Measurements from ENCODE around the gene TMEM150C. TPM values are rescaled to one million over a fixed set of nuclear protein-coding genes. Genes with fewer than 3 reads are reported as not detected.

The TMEM150C gene
- total and polyA plus RNA-seq, 2 donors (not counting 1 experiment from before 2014, with no cell fraction given) = 0.24 to 1.2 TPM

DNA sequence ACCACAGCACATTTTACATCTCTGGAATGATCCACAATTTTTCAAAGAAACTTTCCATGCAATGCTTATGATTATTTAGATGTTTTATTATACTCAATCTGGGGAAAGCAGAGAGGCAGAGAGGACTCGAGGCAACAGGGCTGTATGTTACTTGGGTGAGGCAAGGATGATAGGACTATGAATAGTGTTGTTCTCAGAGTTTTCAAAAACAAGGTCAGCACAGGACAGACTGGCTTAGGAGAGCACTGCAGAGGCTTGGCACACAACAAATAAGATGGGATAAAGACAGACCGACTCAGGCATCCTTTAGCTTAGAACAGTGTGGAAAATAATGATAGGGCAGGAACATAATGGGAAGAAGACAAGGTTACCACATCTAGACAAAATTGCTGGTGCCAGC, 65.4 kb downstream of the TMEM150C start:
- no peak for TF ChIP-seq EZH2 (IDR thresholded peaks at IDR 0.05; ENCODE audit: low read length, missing control alignments)
- TF ChIP-seq, protein P1, sequence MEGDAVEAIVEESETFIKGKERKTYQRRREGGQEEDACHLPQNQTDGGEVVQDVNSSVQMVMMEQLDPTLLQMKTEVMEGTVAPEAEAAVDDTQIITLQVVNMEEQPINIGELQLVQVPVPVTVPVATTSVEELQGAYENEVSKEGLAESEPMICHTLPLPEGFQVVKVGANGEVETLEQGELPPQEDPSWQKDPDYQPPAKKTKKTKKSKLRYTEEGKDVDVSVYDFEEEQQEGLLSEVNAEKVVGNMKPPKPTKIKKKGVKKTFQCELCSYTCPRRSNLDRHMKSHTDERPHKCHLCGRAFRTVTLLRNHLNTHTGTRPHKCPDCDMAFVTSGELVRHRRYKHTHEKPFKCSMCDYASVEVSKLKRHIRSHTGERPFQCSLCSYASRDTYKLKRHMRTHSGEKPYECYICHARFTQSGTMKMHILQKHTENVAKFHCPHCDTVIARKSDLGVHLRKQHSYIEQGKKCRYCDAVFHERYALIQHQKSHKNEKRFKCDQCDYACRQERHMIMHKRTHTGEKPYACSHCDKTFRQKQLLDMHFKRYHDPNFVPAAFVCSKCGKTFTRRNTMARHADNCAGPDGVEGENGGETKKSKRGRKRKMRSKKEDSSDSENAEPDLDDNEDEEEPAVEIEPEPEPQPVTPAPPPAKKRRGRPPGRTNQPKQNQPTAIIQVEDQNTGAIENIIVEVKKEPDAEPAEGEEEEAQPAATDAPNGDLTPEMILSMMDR (conservative IDR thresholded peaks at IDR 0.05 in 1 of 2, IDR thresholded peaks at IDR 0.05 in 1 of 2; ENCODE audit: low read depth in 1 of 2, low read length in 2 of 2) = no peak
- no peaks in the 10 kb centered on the region for H3K9me3 ChIP-seq (ENCODE audit: control insufficient read depth, insufficient read depth, low read depth, low read length)
- H3K27ac ChIP-seq (ENCODE audit: insufficient read depth, low read length) = no peak overlapping the region
- H3K79me2 ChIP-seq (ENCODE audit: control insufficient read depth, insufficient read depth, low read length) = no peaks in the 10 kb centered on the region
- no peak overlapping the region for H2AFZ ChIP-seq (ENCODE audit: low read length)
- no peak overlapping the region for H3K4me2 ChIP-seq (ENCODE audit: extremely low read depth, insufficient read depth, low read length)
- H3K9ac ChIP-seq (ENCODE audit: insufficient read depth, low read length) = no peak overlapping the region
- H3K36me3 ChIP-seq (ENCODE audit: control insufficient read depth, insufficient read depth, low read length) = no peaks in the 10 kb centered on the region
- H3K4me3 ChIP-seq (replicated peaks in 1 of 4; ENCODE audit: control extremely low read depth in 1 of 4, insufficient read depth in 1 of 4, low read depth in 3 of 4, low read length in 4 of 4) = no peak overlapping the region
- no peak for DNase-seq (ENCODE audit: low read depth in 2 of 2)
- H4K20me1 ChIP-seq (ENCODE audit: control insufficient read depth, extremely low read depth, insufficient read depth, low read length) = no peaks in the 10 kb centered on the region
- H3K4me1 ChIP-seq (ENCODE audit: control insufficient read depth, extremely low read depth, insufficient read depth, low read length) = no peaks in the 10 kb centered on the region
- H3K27me3 ChIP-seq (ENCODE audit: control insufficient read depth, insufficient read depth, low read length) = no peaks in the 10 kb centered on the region

DNA sequence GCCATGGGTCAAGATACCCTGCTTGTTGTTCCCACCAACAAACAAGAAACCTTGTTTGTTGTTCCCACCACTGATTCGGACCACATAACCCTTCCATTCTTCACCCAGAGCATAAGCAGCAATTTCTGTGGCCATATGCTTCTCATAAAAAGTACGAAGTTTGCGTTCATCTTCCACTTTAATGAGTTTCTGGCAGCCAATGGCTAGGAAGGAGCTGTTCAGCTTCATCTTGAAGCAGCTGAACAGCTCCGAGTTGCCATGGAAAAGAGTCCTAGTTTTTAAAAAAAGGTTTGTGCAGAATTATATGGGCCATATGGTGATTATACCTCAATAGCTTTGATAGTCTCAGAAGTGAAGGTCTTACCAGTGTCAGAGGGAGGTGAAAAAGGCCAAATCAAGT, 66.1 kb downstream of the TMEM150C start:
- H3K9me3 ChIP-seq (ENCODE audit: control insufficient read depth, insufficient read depth, low read depth, low read length) = no peaks in the 10 kb centered on the region
- no peak overlapping the region for H3K27ac ChIP-seq (ENCODE audit: insufficient read depth, low read length)
- DNase-seq (ENCODE audit: low read depth in 2 of 2) = no peak
- no peaks in the 10 kb centered on the region for H3K79me2 ChIP-seq (ENCODE audit: control insufficient read depth, insufficient read depth, low read length)
- H2AFZ ChIP-seq (ENCODE audit: low read length) = no peak overlapping the region
- H3K36me3 ChIP-seq (ENCODE audit: control insufficient read depth, insufficient read depth, low read length) = no peaks in the 10 kb centered on the region
- TF ChIP-seq, protein P1 (conservative IDR thresholded peaks at IDR 0.05 in 1 of 2, IDR thresholded peaks at IDR 0.05 in 1 of 2; ENCODE audit: low read depth in 1 of 2, low read length in 2 of 2) = no peak
- H3K27me3 ChIP-seq (ENCODE audit: control insufficient read depth, insufficient read depth, low read length) = no peaks in the 10 kb centered on the region
- H3K4me2 ChIP-seq (ENCODE audit: extremely low read depth, insufficient read depth, low read length) = no peak overlapping the region
- H3K4me1 ChIP-seq (ENCODE audit: control insufficient read depth, extremely low read depth, insufficient read depth, low read length) = no peaks in the 10 kb centered on the region
- H4K20me1 ChIP-seq (ENCODE audit: control insufficient read depth, extremely low read depth, insufficient read depth, low read length) = no peaks in the 10 kb centered on the region
- H3K9ac ChIP-seq (ENCODE audit: insufficient read depth, low read length) = no peak overlapping the region
- H3K4me3 ChIP-seq (replicated peaks in 1 of 4; ENCODE audit: control extremely low read depth in 1 of 4, insufficient read depth in 1 of 4, low read depth in 3 of 4, low read length in 4 of 4) = no peak overlapping the region

DNA sequence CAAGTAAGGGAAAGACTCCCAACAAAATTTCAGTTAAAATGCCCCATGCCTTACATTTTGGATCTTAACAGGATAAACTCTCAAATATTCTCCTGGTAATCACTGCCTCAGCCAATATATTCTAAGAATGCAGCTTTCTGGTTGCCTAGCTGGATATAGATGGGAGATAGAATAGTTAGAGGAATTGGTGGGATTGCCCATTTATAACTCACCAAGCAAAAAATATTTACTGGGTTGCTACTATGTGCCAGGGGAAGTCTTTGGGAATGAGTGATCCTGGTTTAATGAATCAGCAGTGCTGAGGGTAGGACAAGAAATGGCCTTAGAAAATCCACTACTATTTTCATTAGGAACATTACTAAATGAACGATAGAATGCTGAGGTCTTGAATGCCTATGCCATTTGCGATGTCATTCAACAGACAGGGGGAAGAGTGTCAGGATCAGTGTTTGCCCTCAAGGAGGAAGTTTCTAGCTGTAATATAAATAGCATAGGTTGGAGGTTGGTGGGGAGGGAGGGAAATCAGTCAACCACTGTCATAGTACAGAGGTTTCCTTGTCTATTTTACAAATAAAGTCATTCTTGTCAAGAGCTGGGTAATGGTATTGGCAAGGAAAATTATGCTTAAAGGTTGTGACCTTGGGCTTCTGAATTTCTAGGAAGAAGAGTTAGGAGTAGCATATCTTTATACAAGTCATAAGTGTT, 67.9 kb downstream of the TMEM150C start:
- Histone ChIP-seq H2AFZ (ENCODE audit: low read length) (no peak overlapping the region), H3K27me3 (ENCODE audit: control insufficient read depth, insufficient read depth, low read length) (no peaks in the 10 kb centered on the region), H3K9me3 (ENCODE audit: control insufficient read depth, insufficient read depth, low read depth, low read length) (no peaks in the 10 kb centered on the region), H3K4me3 (replicated peaks in 1 of 4; ENCODE audit: control extremely low read depth in 1 of 4, insufficient read depth in 1 of 4, low read depth in 3 of 4, low read length in 4 of 4) (no peak overlapping the region), H3K4me2 (ENCODE audit: extremely low read depth, insufficient read depth, low read length) (no peak overlapping the region), H3K4me1 (ENCODE audit: control insufficient read depth, extremely low read depth, insufficient read depth, low read length) (no peaks in the 10 kb centered on the region), H3K27ac (ENCODE audit: insufficient read depth, low read length) (no peak overlapping the region), H3K9ac (ENCODE audit: insufficient read depth, low read length) (no peak overlapping the region), H3K36me3 (ENCODE audit: control insufficient read depth, insufficient read depth, low read length) (no peaks in the 10 kb centered on the region), H3K79me2 (ENCODE audit: control insufficient read depth, insufficient read depth, low read length) (no peaks in the 10 kb centered on the region), H4K20me1 (ENCODE audit: control insufficient read depth, extremely low read depth, insufficient read depth, low read length) (no peaks in the 10 kb centered on the region)
- TF ChIP-seq EZH2 (IDR thresholded peaks at IDR 0.05; ENCODE audit: low read length, missing control alignments) = no peak
- TF ChIP-seq, protein P1 (conservative IDR thresholded peaks at IDR 0.05 in 1 of 2, IDR thresholded peaks at IDR 0.05 in 1 of 2; ENCODE audit: low read depth in 1 of 2, low read length in 2 of 2) = no peak
- DNase-seq (ENCODE audit: low read depth in 2 of 2) = peak in 1 of 2 donors; percentile 71
